Fibroblast of mammary gland (primary cell): ENCODE results near the gene MEIOC.

Experiments
- DNase-seq: peaks from one replicate; pipeline ENCODE4 v3.0.0-alpha.2; 2010; ENCODE audit warnings: low read depth
- H3K4me3 ChIP-seq: 2 replicates; pipeline ENCODE4 v1.5.1; 2011; ENCODE audit warnings: low read depth, mild to moderate bottlenecking, low read length, moderate library complexity; ENCODE audit not compliant: control insufficient read depth
- CTCF ChIP-seq: conservative IDR thresholded peaks from 2 replicates; pipeline ENCODE4 v1.5.1; 2011; ENCODE audit warnings: low read depth, low read length, inconsistent platforms; ENCODE audit not compliant: control insufficient read depth, insufficient read depth

The MEIOC gene

GRCh38 chr17:44655983-44656710, at the start of gene MEIOC:
Gene MEIOC (plus strand): TSS chr17:44656468. CDS start chr17:44656614, 146 bp downstream.
- DNase-seq, result peak; percentile 17
- peak within 1 kb of the TSS; percentile 6 for H3K4me3 ChIP-seq
- no peak for TF ChIP-seq CTCF

- no peak overlapping the region for H3K4me3 ChIP-seq
- TF ChIP-seq CTCF, result no peak
- no peak for DNase-seq
Observed at GRCh38 chr17:44606658-44607057, 49.6 kb upstream of the MEIOC start.

- H3K4me3 ChIP-seq, result no peak overlapping the region
- DNase-seq, result peak; percentile 62
- TF ChIP-seq CTCF, result no peak
Observed at GRCh38 chr17:44607836-44608690, 48.2 kb upstream of the MEIOC start.

DNA sequence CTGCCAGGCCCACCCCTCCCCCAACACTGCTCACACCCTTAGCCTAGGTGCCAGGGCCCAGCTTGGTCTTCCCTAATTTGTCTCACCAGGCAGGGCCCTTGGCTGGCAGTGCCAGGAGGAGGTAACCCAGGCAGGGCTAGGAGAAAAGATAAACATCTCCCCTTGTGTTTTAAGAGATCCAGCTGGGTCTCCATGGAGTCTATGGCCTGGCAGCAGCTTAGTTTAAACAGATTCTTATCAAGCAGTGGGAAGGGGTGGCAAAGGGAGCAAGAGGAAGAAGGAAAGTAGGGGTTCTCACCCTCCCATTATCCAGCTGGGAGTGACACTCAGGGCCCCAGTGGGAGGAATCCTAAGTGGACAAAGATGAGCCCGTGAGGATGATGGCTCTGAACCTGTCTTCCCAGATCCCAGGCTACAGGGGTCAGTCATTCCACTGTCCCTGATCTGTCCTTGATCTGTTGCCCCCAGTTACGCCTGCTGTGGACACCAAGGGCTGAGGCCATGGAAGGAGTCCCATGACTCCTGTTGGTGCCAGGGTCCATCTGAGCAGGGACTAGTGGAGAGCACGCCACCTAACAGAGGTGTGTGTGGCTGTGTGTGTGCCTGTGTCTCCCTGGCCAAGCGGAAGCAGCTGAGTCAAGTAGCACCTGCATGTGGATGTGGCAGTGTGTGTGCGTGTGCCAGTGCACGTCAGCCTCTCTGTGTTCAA, 47.4 kb upstream of the MEIOC start:
- no peak overlapping the region for H3K4me3 ChIP-seq
- TF ChIP-seq CTCF, result no peak
- DNase-seq, result no peak

- H3K4me3 ChIP-seq, result no peak overlapping the region
- DNase-seq, result no peak
- no peak for TF ChIP-seq CTCF
Observed at GRCh38 chr17:44610331-44610730, 45.9 kb upstream of the MEIOC start.

DNA sequence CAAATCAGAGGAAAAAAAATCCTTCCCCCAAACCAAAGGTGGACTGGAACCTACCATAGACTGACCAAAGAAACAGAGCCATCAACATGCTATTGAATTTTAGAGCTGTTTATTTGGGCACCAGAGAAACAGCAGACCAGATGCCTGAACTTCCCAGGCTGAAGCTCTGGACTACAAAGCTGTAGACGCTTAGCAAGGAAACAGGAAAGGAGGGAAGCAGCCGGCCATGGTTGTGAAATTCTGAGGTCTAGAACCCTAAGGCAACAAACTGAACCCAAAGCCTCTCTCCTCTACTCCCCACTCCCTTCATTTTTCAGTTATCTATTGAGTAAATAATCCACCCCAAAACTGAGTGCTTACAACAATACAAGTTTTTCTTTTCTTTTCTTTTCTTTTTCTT, 45.4 kb upstream of the MEIOC start:
- H3K4me3 ChIP-seq, result no peak overlapping the region
- peak; percentile 25 for DNase-seq
- no peak for TF ChIP-seq CTCF
